HUES6 (cell line): ENCODE results near the gene TRPC6.

Experiments
- H3K27ac ChIP-seq: 2 replicates; pipeline ENCODE4 v1.7.0; 2013; ENCODE audit warnings: low read depth, mild to moderate bottlenecking, low read length, inconsistent platforms
- H3K27me3 ChIP-seq: 2 replicates; pipeline ENCODE4 v1.6.1; 2013; ENCODE audit warnings: low read length; ENCODE audit not compliant: control insufficient read depth, insufficient read depth
- H3K36me3 ChIP-seq: 2 replicates; pipeline ENCODE4 v1.6.1; 2013; ENCODE audit warnings: low read length; ENCODE audit not compliant: control insufficient read depth, insufficient read depth
- H3K4me1 ChIP-seq: 2 replicates; pipeline ENCODE4 v1.6.1; 2013; ENCODE audit warnings: low read length; ENCODE audit not compliant: control insufficient read depth, insufficient read depth
- H3K4me3 ChIP-seq: 2 replicates; pipeline ENCODE4 v1.5.1; 2013; ENCODE audit warnings: low read depth, low read length
- H3K9ac ChIP-seq: one replicate; pipeline ENCODE4 v1.6.1; 2013; ENCODE audit warnings: mild to moderate bottlenecking, low read length
- H3K9me3 ChIP-seq: 2 replicates; pipeline ENCODE4 v1.6.1; 2013; ENCODE audit warnings: low read depth, low read length; ENCODE audit not compliant: control insufficient read depth, insufficient read depth

Gene TRPC6

DNA sequence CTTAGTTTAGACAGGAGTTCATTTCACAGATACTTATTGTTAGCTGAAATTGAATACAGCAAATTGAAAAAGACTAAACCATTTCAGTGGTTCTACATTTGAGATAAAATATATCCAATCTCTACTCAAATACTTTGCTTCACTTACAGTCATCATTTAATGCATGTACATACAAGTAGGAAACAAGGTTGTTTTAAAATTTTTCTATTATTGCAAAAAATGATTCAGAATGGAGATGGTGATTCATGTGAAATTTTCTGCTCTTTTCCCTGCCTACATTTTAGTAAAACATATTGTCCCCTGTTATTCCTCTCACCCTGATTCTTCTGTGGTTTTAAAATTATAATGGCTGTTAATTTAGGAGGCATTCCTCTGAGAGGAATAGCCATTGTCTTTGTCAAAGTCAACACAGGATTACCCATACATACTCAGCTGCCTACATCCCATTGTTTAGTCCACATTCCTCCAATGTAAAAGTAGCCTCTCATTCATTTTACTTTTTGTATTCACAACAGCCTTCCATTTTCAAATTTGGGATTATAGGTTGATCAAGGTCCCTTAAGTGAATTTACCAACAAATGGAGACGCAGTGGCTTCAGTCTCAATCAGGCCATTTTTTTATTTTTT, 60.1 kb downstream of the TRPC6 start:
- Histone ChIP-seq H3K36me3 (no peaks in the 10 kb centered on the region), H3K4me3 (no peak overlapping the region), H3K27ac (no peak overlapping the region), H3K9ac (no peak overlapping the region), H3K27me3 (no peaks in the 10 kb centered on the region), H3K9me3 (peaks cover 32% of the 10 kb centered on the region), H3K4me1 (no peaks in the 10 kb centered on the region; the same call in 1 of the 2 replicates)

DNA sequence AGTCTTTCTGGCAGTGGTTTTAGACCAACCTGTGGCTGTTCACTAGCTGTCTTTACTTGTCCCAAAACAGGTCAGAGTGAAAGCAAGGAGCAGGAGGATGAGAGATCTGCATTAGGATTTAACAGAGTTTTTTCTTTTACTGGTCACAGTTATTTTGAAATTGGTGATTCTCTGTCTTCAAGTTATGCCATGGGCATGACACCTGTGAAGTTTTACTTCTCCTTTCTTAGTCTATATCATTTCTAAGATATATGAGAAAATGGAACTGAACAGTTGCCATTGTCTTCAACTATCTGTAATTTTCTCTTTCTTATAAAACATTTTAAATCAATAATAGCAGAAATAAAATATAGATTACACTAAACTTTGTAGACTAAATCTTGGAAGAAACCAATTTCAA, 60.6 kb downstream of the TRPC6 start:
- Histone ChIP-seq H3K36me3 (no peaks in the 10 kb centered on the region), H3K9ac (no peak overlapping the region), H3K27me3 (no peaks in the 10 kb centered on the region), H3K4me3 (no peak overlapping the region), H3K4me1 (no peaks in the 10 kb centered on the region; the same call in 1 of the 2 replicates), H3K9me3 (peaks cover 32% of the 10 kb centered on the region), H3K27ac (no peak overlapping the region)

DNA sequence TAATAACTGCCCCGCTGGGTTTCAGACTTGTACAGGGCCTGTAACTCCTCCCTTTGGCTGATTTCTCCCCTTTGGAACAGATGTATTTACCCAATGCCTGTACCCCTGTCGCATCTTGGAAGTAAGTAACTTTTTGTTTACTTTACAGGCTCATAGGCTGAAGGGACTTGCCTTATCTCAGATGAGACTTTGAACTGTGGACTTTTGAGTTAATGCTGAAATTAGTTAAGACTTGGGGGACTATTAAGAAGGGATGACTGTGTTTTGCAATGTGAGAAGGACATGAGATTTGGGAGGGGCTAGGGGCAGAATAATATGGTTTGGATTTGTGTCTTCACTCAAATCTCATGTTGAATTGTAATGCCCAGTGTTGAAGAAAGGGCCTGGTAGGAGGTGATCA, 62.0 kb downstream of the TRPC6 start:
- Histone ChIP-seq H3K4me3 (no peak overlapping the region), H3K9ac (no peak overlapping the region), H3K9me3 (peaks cover 32% of the 10 kb centered on the region), H3K27ac (no peak overlapping the region), H3K36me3 (no peaks in the 10 kb centered on the region), H3K27me3 (no peaks in the 10 kb centered on the region), H3K4me1 (peaks cover 4% of the 10 kb centered on the region)

DNA sequence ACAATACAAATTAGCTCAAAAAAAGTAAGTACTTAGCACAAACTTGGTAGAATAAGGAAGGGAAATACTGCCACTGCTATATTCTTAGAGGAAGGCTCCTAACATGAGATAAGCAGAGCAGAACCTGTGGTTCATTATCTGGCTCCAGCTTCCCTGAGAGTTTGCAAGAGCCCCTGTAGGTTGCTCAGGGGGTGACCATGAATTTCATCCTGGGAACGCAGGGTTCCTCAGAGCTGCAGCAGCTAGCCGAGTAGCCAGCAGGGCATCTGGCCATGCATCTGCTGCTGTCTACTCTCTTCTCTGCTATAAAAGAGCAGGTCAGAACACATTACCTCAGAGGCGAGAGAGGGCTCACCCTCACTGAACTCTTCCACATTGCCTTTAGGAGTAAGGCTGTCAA, 67.3 kb downstream of the TRPC6 start:
- Histone ChIP-seq H3K36me3 (no peaks in the 10 kb centered on the region), H3K4me1 (peaks cover 29% of the 10 kb centered on the region), H3K9me3 (peaks cover 21% of the 10 kb centered on the region), H3K9ac (no peak overlapping the region), H3K4me3 (no peak overlapping the region), H3K27me3 (no peaks in the 10 kb centered on the region), H3K27ac (no peak overlapping the region)

DNA sequence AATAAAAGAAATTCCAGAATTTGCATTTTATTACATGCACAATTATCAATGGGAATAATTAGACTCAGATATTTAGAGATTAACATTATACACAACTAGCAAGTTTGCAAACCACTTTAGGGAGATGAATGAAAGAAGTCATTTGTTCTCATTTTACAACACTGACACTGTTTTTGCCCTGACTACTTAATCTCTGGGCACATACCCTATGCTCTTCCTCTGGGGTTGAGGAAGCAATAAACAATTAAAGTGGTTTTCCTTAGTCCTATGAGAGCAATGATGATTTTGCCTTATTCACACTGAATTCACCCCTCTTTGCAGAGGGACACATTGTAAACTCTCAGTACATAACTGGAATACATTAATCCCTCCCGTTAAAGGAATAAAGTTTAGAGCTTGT, 72.7 kb downstream of the TRPC6 start:
- Histone ChIP-seq H3K36me3 (no peaks in the 10 kb centered on the region), H3K9ac (no peak overlapping the region)

DNA sequence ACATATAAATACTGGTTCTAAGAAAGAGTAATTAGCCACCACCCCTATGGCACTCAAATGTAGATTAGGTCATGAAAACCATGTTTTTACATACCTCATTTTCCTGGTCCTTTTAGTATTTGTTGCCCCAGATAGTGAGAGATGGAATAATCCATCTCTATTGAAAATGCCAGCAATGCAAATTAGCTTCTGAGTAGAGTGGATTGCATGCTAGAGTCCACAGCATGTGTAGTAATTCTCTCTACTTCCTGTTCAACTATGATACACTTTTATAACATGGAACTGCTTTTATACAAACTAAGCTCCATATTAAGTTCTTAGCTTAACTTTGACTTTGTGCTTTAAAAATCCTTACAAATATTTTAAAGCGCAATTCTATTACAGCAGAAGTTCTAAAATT, 73.2 kb downstream of the TRPC6 start:
- no peak overlapping the region for H3K27ac ChIP-seq
- no peaks in the 10 kb centered on the region for H3K27me3 ChIP-seq
- H3K36me3 ChIP-seq, result no peaks in the 10 kb centered on the region
- no peaks in the 10 kb centered on the region for H3K9me3 ChIP-seq
- H3K4me3 ChIP-seq, result no peak overlapping the region
- H3K4me1 ChIP-seq, result peaks cover 17% of the 10 kb centered on the region
- H3K9ac ChIP-seq, result no peak overlapping the region

More for the DNA sequence above, 72.7 kb downstream of the TRPC6 start:
- Histone ChIP-seq H3K27ac (no peak overlapping the region), H3K4me1 (peaks cover 18% of the 10 kb centered on the region), H3K4me3 (no peak overlapping the region), H3K27me3 (no peaks in the 10 kb centered on the region), H3K9me3 (no peaks in the 10 kb centered on the region)

DNA sequence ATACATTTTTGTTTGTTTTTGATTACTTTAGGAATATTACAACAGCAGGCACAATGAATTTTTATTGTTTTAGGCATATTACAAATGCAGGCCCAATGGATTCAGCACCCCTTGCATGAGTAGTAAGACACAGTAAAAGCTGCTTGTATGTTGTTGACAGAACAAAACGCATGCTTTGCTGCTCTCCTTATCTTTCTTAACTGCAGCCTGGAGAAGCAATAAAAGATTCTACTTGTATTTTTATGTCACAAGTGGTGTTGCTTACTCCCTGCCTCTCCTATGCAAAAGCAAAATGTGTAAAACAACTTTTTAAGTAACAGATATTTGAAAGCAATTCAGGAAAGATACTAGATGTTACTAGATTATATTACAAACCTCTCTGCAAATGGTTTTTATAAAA, 73.9 kb downstream of the TRPC6 start:
- Histone ChIP-seq H3K27ac (no peak overlapping the region), H3K4me1 (peaks cover 12% of the 10 kb centered on the region), H3K4me3 (no peak overlapping the region), H3K9ac (no peak overlapping the region), H3K27me3 (no peaks in the 10 kb centered on the region), H3K36me3 (no peaks in the 10 kb centered on the region), H3K9me3 (no peaks in the 10 kb centered on the region)

DNA sequence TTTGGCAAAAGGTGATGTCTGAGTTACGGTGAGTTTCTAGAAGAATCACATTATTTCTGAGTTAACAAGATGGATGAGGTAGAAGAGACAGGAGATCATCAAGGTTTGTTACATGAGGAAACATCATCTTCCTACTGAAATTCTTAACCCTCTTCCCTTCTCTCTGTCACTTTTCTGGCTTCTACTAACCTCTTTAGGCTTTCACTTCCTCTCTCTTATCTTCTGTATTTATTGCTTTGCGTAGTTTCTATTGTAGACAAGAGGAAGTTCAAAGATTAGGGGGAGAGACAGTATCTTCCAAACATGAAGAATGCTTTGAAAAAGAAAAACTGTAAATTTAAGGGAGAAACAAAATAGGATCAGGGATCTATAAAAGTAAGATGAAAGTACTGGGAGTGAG, 75.4 kb downstream of the TRPC6 start:
- Histone ChIP-seq H3K9me3 (no peaks in the 10 kb centered on the region), H3K4me1 (no peaks in the 10 kb centered on the region), H3K9ac (no peak overlapping the region), H3K4me3 (no peak overlapping the region), H3K27me3 (no peaks in the 10 kb centered on the region), H3K36me3 (no peaks in the 10 kb centered on the region), H3K27ac (no peak overlapping the region)

DNA sequence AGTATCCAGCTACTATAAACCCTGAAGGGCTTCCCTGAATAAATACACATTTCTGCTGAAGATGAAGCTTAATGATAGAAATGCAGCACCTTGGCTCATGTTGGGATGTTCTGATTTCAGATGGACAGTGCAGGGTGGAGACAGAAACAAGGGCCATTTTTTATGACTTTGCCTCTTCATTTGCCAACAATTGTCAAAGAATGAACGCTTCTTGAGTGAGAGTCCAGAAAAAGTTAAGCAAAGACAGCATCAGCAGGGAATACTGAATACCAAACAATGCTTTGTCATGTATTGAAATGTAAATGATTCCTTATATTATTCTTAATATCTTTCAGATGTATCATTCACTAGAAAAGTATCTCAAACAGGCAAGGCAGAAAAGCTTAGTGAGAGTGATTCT, 84.9 kb downstream of the TRPC6 start:
- Histone ChIP-seq H3K9ac (no peak overlapping the region), H3K4me3 (no peak overlapping the region), H3K27ac (no peak overlapping the region), H3K27me3 (no peaks in the 10 kb centered on the region), H3K36me3 (no peaks in the 10 kb centered on the region), H3K9me3 (no peaks in the 10 kb centered on the region), H3K4me1 (no peaks in the 10 kb centered on the region)

DNA sequence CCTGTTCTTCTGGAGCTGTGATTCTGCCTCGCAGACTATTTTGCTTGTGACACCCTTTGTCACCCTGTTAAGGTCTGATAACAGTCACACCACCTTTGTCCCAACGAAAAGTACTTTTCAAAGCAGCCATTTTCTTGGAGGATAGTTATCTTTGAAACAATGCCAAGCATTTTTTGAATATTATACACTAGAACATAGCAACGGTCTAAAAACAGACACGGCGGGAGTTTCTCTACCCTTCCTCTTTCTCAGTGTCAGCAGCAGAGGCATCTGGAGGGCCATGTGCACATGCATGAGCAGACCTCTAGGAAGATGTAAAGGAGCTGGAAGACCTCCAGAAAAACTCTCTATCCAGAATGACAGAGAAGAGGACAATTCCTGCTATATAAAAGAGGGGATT, 86.5 kb downstream of the TRPC6 start:
- H3K9ac ChIP-seq, result no peak overlapping the region
- no peaks in the 10 kb centered on the region for H3K4me1 ChIP-seq
- H3K36me3 ChIP-seq, result no peaks in the 10 kb centered on the region
- no peak overlapping the region for H3K27ac ChIP-seq
- no peaks in the 10 kb centered on the region for H3K27me3 ChIP-seq
- no peak overlapping the region for H3K4me3 ChIP-seq
- no peaks in the 10 kb centered on the region for H3K9me3 ChIP-seq

DNA sequence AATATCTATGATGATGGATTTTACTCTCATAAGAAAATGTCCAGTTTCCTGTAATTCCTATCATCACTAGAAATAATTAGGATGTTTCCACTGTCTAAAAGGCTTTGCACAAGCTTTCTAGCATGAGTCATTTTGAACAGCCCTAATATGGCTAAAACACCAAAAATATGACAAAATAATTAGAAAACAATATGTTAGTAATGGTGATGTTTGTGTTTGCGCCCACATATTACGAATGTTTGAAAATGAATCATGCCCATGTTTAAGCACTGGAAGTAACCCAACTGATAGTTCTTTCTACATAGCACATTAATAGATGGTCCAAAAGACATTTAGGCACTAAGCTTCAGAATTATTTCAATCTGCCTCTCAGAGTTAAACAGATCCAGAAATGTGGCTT, 96.0 kb downstream of the TRPC6 start:
- Histone ChIP-seq H3K9me3 (no peaks in the 10 kb centered on the region), H3K27ac (no peak overlapping the region), H3K27me3 (no peaks in the 10 kb centered on the region), H3K4me1 (no peaks in the 10 kb centered on the region; the same call in 1 of the 2 replicates), H3K9ac (no peak overlapping the region), H3K36me3 (no peaks in the 10 kb centered on the region), H3K4me3 (no peak overlapping the region)
